K562 (cell line): ENCODE results near the gene GRIP1. TPM values are rescaled to one million over a fixed set of nuclear protein-coding genes. Genes with fewer than 3 reads are reported as not detected.

ENCODE experiments used
- ATAC-seq: fragments of 200-7000 bp; cut with Tn5 transposase; 3 replicates; pipeline ENCODE4 v1.9.1; 2020; ENCODE audit warnings: moderate library complexity
- BruUV-seq: library from RNA; stranded (reverse); fragments of 400-500 nt; replicated peaks from 2 replicates; lab custom pipeline; 2021; lab: Mats Ljungman, UMichigan
- CTCF ChIA-PET: fragments of 300-600 bp; formaldehyde crosslinking; extraction: SDS; loops from one replicate; lab custom pipeline; 2021; ENCODE audit warnings: low intra/inter-chr PET ratio; lab: Yijun Ruan, JAX
- POLR2A ChIA-PET: fragments of 300-600, 350-650 bp; sonication (Branson Sonifier 250); formaldehyde crosslinking; extraction: SDS; loops from one replicate; lab custom pipeline; 2021; ENCODE audit warnings: antibody characterized with exemption, inconsistent platforms; lab: Yijun Ruan, JAX
- DNase-seq, 4 experiments: peaks; one replicate each; pipeline versions ENCODE4 v3.0.0 to v3.0.0-alpha.2; 2011 to 2018; ENCODE audit warnings: low spot score in 3 of 4, mixed read lengths in 3 of 4; ENCODE audit errors: extremely low read depth in 1 of 4
- FAIRE-seq: peaks from 2 replicates; lab custom pipeline; 2011; peaks lifted over from hg19 to GRCh38; lab: Jason Lieb, UNC
- H2AFZ ChIP-seq: 2 replicates; pipeline ENCODE4 v1.6.0; 2011; ENCODE audit warnings: low read depth, low read length, control low read depth, inconsistent platforms
- H3K27ac ChIP-seq: fragments of 200-600 bp; 3 replicates; pipeline ENCODE4 v1.8.0; 2011; ENCODE audit warnings: low read depth, mild to moderate bottlenecking, control low read depth, inconsistent platforms, low read length, moderate library complexity, mixed read lengths; ENCODE audit errors: extremely low read depth
- H3K27me3 ChIP-seq, 2 experiments: fragments of 300-600 bp in 1 of 2; 2 replicates in 1 of 2; 3 replicates in 1 of 2; pipeline versions ENCODE4 v1.6.0 to v1.8.0; 2011; ENCODE audit warnings: inconsistent platforms in 2 of 2, low read length in 2 of 2, mild to moderate bottlenecking in 1 of 2, mixed read lengths in 1 of 2, moderate library complexity in 1 of 2; ENCODE audit not compliant: control insufficient read depth in 2 of 2, insufficient read depth in 2 of 2
- H3K36me3 ChIP-seq: fragments of 300-600 bp; 3 replicates; pipeline ENCODE4 v1.8.0; 2011; ENCODE audit warnings: mild to moderate bottlenecking, low read length, inconsistent platforms; ENCODE audit not compliant: control insufficient read depth, insufficient read depth
- H3K4me1 ChIP-seq, 2 experiments: fragments of 200-600 bp in 1 of 2; replicated peaks in 1 of 2; 2 replicates in 1 of 2; 3 replicates in 1 of 2; pipeline versions ENCODE4 v1.5.1 to v1.8.0; 2011; ENCODE audit warnings: inconsistent platforms in 2 of 2, low read length in 2 of 2, mild to moderate bottlenecking in 1 of 2, mixed read lengths in 1 of 2, moderate library complexity in 1 of 2; ENCODE audit not compliant: control insufficient read depth in 2 of 2, insufficient read depth in 2 of 2
- H3K4me2 ChIP-seq: 2 replicates; pipeline ENCODE4 v1.6.1; 2011; ENCODE audit warnings: low read length, control low read depth, inconsistent platforms, mixed read lengths; ENCODE audit not compliant: insufficient read depth
- H3K4me3 ChIP-seq: fragments of 200-600 bp; sonication (generic), shearing (Covaris generic); 2 replicates; pipeline ENCODE4 v1.5.1; 2016; ENCODE audit warnings: control low read depth, inconsistent platforms
- H3K79me2 ChIP-seq: fragments of 200-600 bp; 3 replicates; pipeline ENCODE4 v1.8.0; 2011; ENCODE audit warnings: low read length, inconsistent platforms; ENCODE audit not compliant: control insufficient read depth, insufficient read depth
- H3K9ac ChIP-seq, 2 experiments: 2 replicates each; pipeline versions ENCODE4 v1.6.0 to v1.6.1; 2011; ENCODE audit warnings: low read depth in 2 of 2, low read length in 2 of 2, control low read depth in 1 of 2, inconsistent platforms in 1 of 2, mild to moderate bottlenecking in 1 of 2, mixed read lengths in 1 of 2; ENCODE audit not compliant: insufficient read depth in 1 of 2
- H3K9me1 ChIP-seq: one replicate; pipeline ENCODE4 v1.6.0; 2011; ENCODE audit warnings: inconsistent platforms, mild to moderate bottlenecking, low read length, moderate library complexity; ENCODE audit not compliant: control insufficient read depth, insufficient read depth
- H3K9me3 ChIP-seq: replicated peaks from 2 replicates; pipeline ENCODE4 v1.5.1; 2011; ENCODE audit warnings: low read depth, low read length, inconsistent platforms; ENCODE audit not compliant: control insufficient read depth, insufficient read depth
- H4K20me1 ChIP-seq: replicated peaks from 2 replicates; pipeline ENCODE4 v1.6.1; 2011; ENCODE audit warnings: low read length, inconsistent platforms, mixed read lengths; ENCODE audit not compliant: control insufficient read depth, insufficient read depth
- WGBS: fragments of 100-300 bp; shearing (Covaris generic); methylation state at CpG from one replicate; pipeline ENCODE4 v1.1.6; 2016; ENCODE audit warnings: low coverage, mixed read lengths; ENCODE audit not compliant: insufficient coverage; ENCODE audit errors: missing lambda C conversion rate; 5-methylcytosine and 5-hydroxymethylcytosine counted together
- in situ Hi-C: fragments of 300-500 bp; cut with MboI; formaldehyde crosslinking; loops from 4 replicates; pipeline ENCODE4 v1.15.0; 2018; ENCODE audit warnings: inconsistent platforms, mixed read lengths
- intact Hi-C: fragments of 100-400 bp; cut with micrococcal nuclease; formaldehyde crosslinking; loops from 2 replicates; pipeline ENCODE4 v1.14.2; 2022
- polyA plus RNA-seq, 8 experiments: library from polyadenylated mRNA; depleted of rRNA in 4 of 8; stranded (reverse) in 5 of 8; unstranded in 3 of 8; fragments of >200 nt; fragmentation: Nextera tagmentation in 2 of 8; fragmentation: Illumina TruSeq in 1 of 8; extraction: Ambion mirVana in 2 of 8; extraction: Trizol in 1 of 8; gene quantifications; 2 replicates each; pipeline versions ENCODE4 v1.2.1 to v1.2.3, GENCODE V29; 2011 to 2014; ENCODE audit warnings: inconsistent platforms in 1 of 8, missing spikeins in 1 of 8
- total RNA-seq, 7 experiments: library from RNA; depleted of rRNA in 6 of 7; stranded (reverse); fragments of >200 nt in 6 of 7; fragmentation: Illumina TruSeq in 2 of 7; extraction: Trizol in 2 of 7; gene quantifications; 2 replicates each; pipeline versions ENCODE4 v1.2.1 to v1.2.3, GENCODE V29; 2011 to 2021; ENCODE audit warnings: low replicate concordance in 1 of 7
- TF ChIP-seq, protein P1 (sequence below): IDR thresholded peaks from 3 replicates; pipeline ENCODE4 v1.6.1; 2011; ENCODE audit warnings: borderline replicate concordance, mild to moderate bottlenecking, moderate library complexity; ENCODE audit not compliant: insufficient read length; ENCODE audit errors: extremely low read depth
- TF ChIP-seq, protein P2 (sequence below), 2 experiments: IDR thresholded peaks in 1 of 2; conservative IDR thresholded peaks in 1 of 2; 2 replicates each; pipeline ENCODE4 v1.6.1; 2016; ENCODE audit warnings: low read depth in 2 of 2, mild to moderate bottlenecking in 1 of 2, missing compliant biosample characterization in 1 of 2, missing genetic modification characterization in 1 of 2, moderate library complexity in 1 of 2

The GRIP1 gene
- total and polyA plus RNA-seq, 9 of the 15 experiments (the other 6 are each of a cell fraction or from before 2014, with no cell fraction given) = 0.28 to 1.2 (median 0.45) TPM

GRCh38 chr12:66637699-66638301 lies 41.1 kb downstream of the GRIP1 start:
- Histone ChIP-seq H3K36me3 (no peaks in the 10 kb centered on the region), H3K4me1 (no peaks in the 10 kb centered on the region), H3K27me3 (no peaks in the 10 kb centered on the region), H3K4me2 (no peak overlapping the region), H3K79me2 (no peaks in the 10 kb centered on the region), H3K9ac (no peak overlapping the region), H3K9me1 (no peaks in the 10 kb centered on the region), H4K20me1 (no peaks in the 10 kb centered on the region)
- CTCF ChIA-PET = no interaction called here
- ATAC-seq (no peak), FAIRE-seq (no peak), DNase-seq (no peak)
- 3% methylated on average over 3 of the region's 3 CpGs for WGBS
- intact Hi-C loops (no loop called here), in situ Hi-C loops (no loop called here)
- TF ChIP-seq, protein P1, sequence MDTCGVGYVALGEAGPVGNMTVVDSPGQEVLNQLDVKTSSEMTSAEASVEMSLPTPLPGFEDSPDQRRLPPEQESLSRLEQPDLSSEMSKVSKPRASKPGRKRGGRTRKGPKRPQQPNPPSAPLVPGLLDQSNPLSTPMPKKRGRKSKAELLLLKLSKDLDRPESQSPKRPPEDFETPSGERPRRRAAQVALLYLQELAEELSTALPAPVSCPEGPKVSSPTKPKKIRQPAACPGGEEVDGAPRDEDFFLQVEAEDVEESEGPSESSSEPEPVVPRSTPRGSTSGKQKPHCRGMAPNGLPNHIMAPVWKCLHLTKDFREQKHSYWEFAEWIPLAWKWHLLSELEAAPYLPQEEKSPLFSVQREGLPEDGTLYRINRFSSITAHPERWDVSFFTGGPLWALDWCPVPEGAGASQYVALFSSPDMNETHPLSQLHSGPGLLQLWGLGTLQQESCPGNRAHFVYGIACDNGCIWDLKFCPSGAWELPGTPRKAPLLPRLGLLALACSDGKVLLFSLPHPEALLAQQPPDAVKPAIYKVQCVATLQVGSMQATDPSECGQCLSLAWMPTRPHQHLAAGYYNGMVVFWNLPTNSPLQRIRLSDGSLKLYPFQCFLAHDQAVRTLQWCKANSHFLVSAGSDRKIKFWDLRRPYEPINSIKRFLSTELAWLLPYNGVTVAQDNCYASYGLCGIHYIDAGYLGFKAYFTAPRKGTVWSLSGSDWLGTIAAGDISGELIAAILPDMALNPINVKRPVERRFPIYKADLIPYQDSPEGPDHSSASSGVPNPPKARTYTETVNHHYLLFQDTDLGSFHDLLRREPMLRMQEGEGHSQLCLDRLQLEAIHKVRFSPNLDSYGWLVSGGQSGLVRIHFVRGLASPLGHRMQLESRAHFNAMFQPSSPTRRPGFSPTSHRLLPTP = no peak
- TF ChIP-seq, protein P2, sequence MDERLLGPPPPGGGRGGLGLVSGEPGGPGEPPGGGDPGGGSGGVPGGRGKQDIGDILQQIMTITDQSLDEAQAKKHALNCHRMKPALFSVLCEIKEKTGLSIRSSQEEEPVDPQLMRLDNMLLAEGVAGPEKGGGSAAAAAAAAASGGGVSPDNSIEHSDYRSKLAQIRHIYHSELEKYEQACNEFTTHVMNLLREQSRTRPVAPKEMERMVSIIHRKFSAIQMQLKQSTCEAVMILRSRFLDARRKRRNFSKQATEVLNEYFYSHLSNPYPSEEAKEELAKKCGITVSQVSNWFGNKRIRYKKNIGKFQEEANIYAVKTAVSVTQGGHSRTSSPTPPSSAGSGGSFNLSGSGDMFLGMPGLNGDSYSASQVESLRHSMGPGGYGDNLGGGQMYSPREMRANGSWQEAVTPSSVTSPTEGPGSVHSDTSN (CRISPR knock-in tag; IDR thresholded peaks at IDR 0.05; ENCODE audit: low read depth) = no peak
- TF ChIP-seq, protein P2 (tag; conservative IDR thresholded peaks at IDR 0.05; ENCODE audit: low read depth) = 0 out of 2 replicates have a peak, but pooled peaks have one; percentile 36
- TF ChIP-seq, all 486 proteins: peak for 1
- BruUV-seq = no TSS peak
- no peak overlapping the region for H3K4me3 ChIP-seq
- H3K9me3 ChIP-seq = no peaks in the 10 kb centered on the region
- H2AFZ ChIP-seq = no peak overlapping the region
- POLR2A ChIA-PET = no interaction called here
- no peak overlapping the region for H3K27ac ChIP-seq
